H1 (cell line): ENCODE data around the gene SH3BGRL. TPM values are rescaled to one million over a fixed set of nuclear protein-coding genes. Genes with fewer than 3 reads are reported as not detected.

Experiments used
- CTCF ChIA-PET: fragments of 300-600 bp; sonication (Branson Sonifier 250); formaldehyde crosslinking; loops from one replicate; lab custom pipeline; 2021; ENCODE audit not compliant: partially characterized antibody; lab: Charles Lee
- POLR2A ChIA-PET: fragments of 300-600 bp; sonication (Branson Sonifier 250); formaldehyde crosslinking; loops from one replicate; lab custom pipeline; 2021; ENCODE audit warnings: inconsistent platforms; ENCODE audit not compliant: partially characterized antibody; lab: Charles Lee
- DNase-seq, 2 experiments: peaks; one replicate each; pipeline versions ENCODE4 v3.0.0 to v3.0.0-alpha.2; 2010 to 2022; ENCODE audit warnings: low spot score in 2 of 2, low read depth in 1 of 2, mixed read lengths in 1 of 2
- FAIRE-seq: peaks from 2 replicates; lab custom pipeline; 2011; peaks lifted over from hg19 to GRCh38; lab: Jason Lieb, UNC
- H2AFZ ChIP-seq: 2 replicates; pipeline ENCODE4 v1.8.1; 2012; ENCODE audit warnings: low read length, inconsistent platforms
- H2AK5ac ChIP-seq: 2 replicates; pipeline ENCODE4 v1.6.1; 2013; ENCODE audit warnings: low read depth, low read length
- H2BK120ac ChIP-seq: replicated peaks from 2 replicates; pipeline ENCODE3; 2013; ENCODE audit warnings: low read depth, low read length, inconsistent platforms
- H2BK12ac ChIP-seq: 2 replicates; pipeline ENCODE4 v1.6.1; 2013; ENCODE audit warnings: low read depth, low read length
- H2BK15ac ChIP-seq: 2 replicates; pipeline ENCODE4 v1.6.1; 2013; ENCODE audit warnings: low read length
- H2BK20ac ChIP-seq: 2 replicates; pipeline ENCODE4 v1.6.1; 2013; ENCODE audit warnings: low read length
- H2BK5ac ChIP-seq: 2 replicates; pipeline ENCODE4 v1.6.1; 2013; ENCODE audit warnings: low read depth, low read length
- H3K14ac ChIP-seq: 2 replicates; pipeline ENCODE4 v1.6.1; 2013; ENCODE audit warnings: inconsistent platforms; ENCODE audit not compliant: insufficient read length
- H3K18ac ChIP-seq: 2 replicates; pipeline ENCODE4 v1.6.1; 2013; ENCODE audit warnings: low read length; ENCODE audit errors: extremely low read depth
- H3K23ac ChIP-seq: 2 replicates; pipeline ENCODE4 v1.6.1; 2013; ENCODE audit warnings: inconsistent platforms; ENCODE audit not compliant: insufficient read length
- H3K23me2 ChIP-seq: 2 replicates; pipeline ENCODE4 v1.6.1; 2013; ENCODE audit warnings: low read depth, low read length
- H3K27ac ChIP-seq: 2 replicates; pipeline ENCODE4 v1.6.1; 2011; ENCODE audit warnings: low read depth, low read length, inconsistent platforms
- H3K27me3 ChIP-seq, 4 experiments: replicated peaks in 1 of 4; 1 replicate in 1 of 4; 2 replicates in 3 of 4; pipeline versions ENCODE4 v1.6.1 to v1.8.1; 2011 to 2013; ENCODE audit warnings: low read length in 3 of 4, mild to moderate bottlenecking in 3 of 4, inconsistent platforms in 2 of 4, mixed read lengths in 2 of 4, moderate library complexity in 1 of 4; ENCODE audit not compliant: control insufficient read depth in 3 of 4, insufficient read depth in 3 of 4; ENCODE audit errors: extremely low read depth in 1 of 4
- H3K36me3 ChIP-seq, 4 experiments: 2 replicates each; pipeline versions ENCODE4 v1.6.1 to v1.8.1; 2011 to 2013; ENCODE audit warnings: mild to moderate bottlenecking in 4 of 4, low read length in 3 of 4, moderate library complexity in 2 of 4, control low read depth in 1 of 4, inconsistent platforms in 1 of 4; ENCODE audit not compliant: insufficient read depth in 4 of 4, control insufficient read depth in 2 of 4
- H3K4ac ChIP-seq: replicated peaks from 2 replicates; pipeline ENCODE3; 2013; ENCODE audit warnings: low read length, low read depth, mixed read lengths, inconsistent platforms; ENCODE audit not compliant: insufficient read length
- H3K4me1 ChIP-seq, 4 experiments: replicated peaks in 1 of 4; 1 replicate in 1 of 4; 2 replicates in 3 of 4; pipeline versions ENCODE4 v1.6.1 to v1.8.1; 2011 to 2013; ENCODE audit warnings: low read length in 3 of 4, inconsistent platforms in 2 of 4, mixed read lengths in 1 of 4; ENCODE audit not compliant: insufficient read depth in 4 of 4, control insufficient read depth in 3 of 4
- H3K4me2 ChIP-seq, 2 experiments: 2 replicates each; pipeline versions ENCODE4 v1.6.1 to v1.8.1; 2011 to 2013; ENCODE audit warnings: low read depth in 2 of 2, low read length in 2 of 2, control low read depth in 1 of 2, inconsistent platforms in 1 of 2, mild to moderate bottlenecking in 1 of 2; ENCODE audit not compliant: insufficient read depth in 1 of 2
- H3K4me3 ChIP-seq, 4 experiments: fragments of 200-600, 300-600 bp in 1 of 4; sonication (generic), shearing (Covaris generic), sonication (Bioruptor Twin) in 1 of 4; 2 replicates each; pipeline versions ENCODE4 v1.5.1 to v1.8.1; 2011 to 2016; ENCODE audit warnings: low read length in 4 of 4, low read depth in 3 of 4, control low read depth in 2 of 4, inconsistent platforms in 2 of 4, mild to moderate bottlenecking in 2 of 4, mixed read lengths in 1 of 4, moderate library complexity in 1 of 4; ENCODE audit not compliant: insufficient read depth in 2 of 4; ENCODE audit errors: extremely low read depth in 1 of 4
- H3K56ac ChIP-seq: replicated peaks from 2 replicates; pipeline ENCODE3; 2013; ENCODE audit warnings: low read depth, mild to moderate bottlenecking, mixed read lengths, low read length, inconsistent platforms; ENCODE audit not compliant: insufficient read length
- H3K79me1 ChIP-seq: 2 replicates; pipeline ENCODE4 v1.6.1; 2013; ENCODE audit warnings: low read depth, low read length, control low read depth
- H3K79me2 ChIP-seq, 2 experiments: 2 replicates each; pipeline versions ENCODE4 v1.6.1 to v1.8.1; 2012 to 2013; ENCODE audit warnings: low read length in 2 of 2, mild to moderate bottlenecking in 2 of 2, inconsistent platforms in 1 of 2; ENCODE audit not compliant: insufficient read depth in 2 of 2, control insufficient read depth in 1 of 2
- H3K9ac ChIP-seq, 4 experiments: replicated peaks in 1 of 4; 1 replicate in 1 of 4; 2 replicates in 3 of 4; pipeline versions ENCODE4 v1.6.1 to v1.8.1; 2011 to 2013; ENCODE audit warnings: low read depth in 3 of 4, low read length in 3 of 4, control low read depth in 2 of 4, mild to moderate bottlenecking in 2 of 4, moderate library complexity in 2 of 4, inconsistent platforms in 1 of 4; ENCODE audit errors: extremely low read depth in 1 of 4
- H3K9me3 ChIP-seq, 2 experiments: 2 replicates each; pipeline versions ENCODE4 v1.6.1 to v1.8.1; 2012 to 2013; ENCODE audit warnings: mild to moderate bottlenecking in 2 of 2, moderate library complexity in 2 of 2, control low read depth in 1 of 2, inconsistent platforms in 1 of 2, low read depth in 1 of 2, low read length in 1 of 2, mixed read lengths in 1 of 2; ENCODE audit not compliant: insufficient read depth in 2 of 2
- H4K20me1 ChIP-seq, 2 experiments: replicated peaks in 1 of 2; 2 replicates each; pipeline versions ENCODE3 to v1.8.1; 2011 to 2013; ENCODE audit warnings: inconsistent platforms in 2 of 2, low read length in 2 of 2, mild to moderate bottlenecking in 1 of 2; ENCODE audit not compliant: insufficient read depth in 2 of 2, control insufficient read depth in 1 of 2
- H4K5ac ChIP-seq: 2 replicates; pipeline ENCODE4 v1.6.1; 2013; ENCODE audit warnings: low read length, low read depth, mixed read lengths, inconsistent platforms; ENCODE audit not compliant: insufficient read length
- H4K8ac ChIP-seq: 2 replicates; pipeline ENCODE4 v1.8.0; 2013; ENCODE audit warnings: mild to moderate bottlenecking, moderate library complexity, low read length, inconsistent platforms; ENCODE audit not compliant: insufficient read depth; ENCODE audit errors: extremely low read depth
- H4K91ac ChIP-seq: replicated peaks from 2 replicates; pipeline ENCODE3; 2013; ENCODE audit warnings: low read length, mixed read lengths, inconsistent platforms; ENCODE audit not compliant: insufficient read length
- GABPA ChIP-seq: IDR thresholded peaks from 2 replicates; pipeline ENCODE4 v1.6.1; 2011; ENCODE audit warnings: mild to moderate bottlenecking, low read length, moderate library complexity, borderline replicate concordance; ENCODE audit not compliant: insufficient read depth
- JUND ChIP-seq: IDR thresholded peaks from 2 replicates; pipeline ENCODE4 v1.6.1; 2011; ENCODE audit warnings: mild to moderate bottlenecking, improper control_type of control experiment, low read length
- SRF ChIP-seq: IDR thresholded peaks from 2 replicates; pipeline ENCODE4 v1.6.1; 2011; ENCODE audit warnings: mild to moderate bottlenecking, low read depth, low read length, moderate library complexity
- WGBS, 2 experiments: shearing (Covaris generic) in 1 of 2; methylation state at CpG; one replicate each; pipeline versions ENCODE4 v1.1.6 to v1.1.7; 2013 to 2015; ENCODE audit warnings: low lambda C conversion rate in 2 of 2, mixed read lengths in 2 of 2, inconsistent platforms in 1 of 2, low coverage in 1 of 2, missing lambda C conversion rate in 1 of 2; ENCODE audit not compliant: insufficient replicate concordance in 2 of 2, insufficient coverage in 1 of 2, insufficient read length in 1 of 2; ENCODE audit errors: extremely low coverage in 1 of 2, missing lambda C conversion rate in 1 of 2; 5-methylcytosine and 5-hydroxymethylcytosine counted together
- polyA plus RNA-seq, 7 experiments: library from polyadenylated mRNA; depleted of rRNA in 3 of 7; stranded (reverse) in 5 of 7; unstranded in 2 of 7; fragments of >200 nt in 5 of 7; fragments of 200-250 nt in 2 of 7; gene quantifications; 1 replicate in 5 of 7; 2 replicates in 1 of 7; 4 replicates in 1 of 7; pipeline versions ENCODE4 v1.2.1 to v1.2.3, GENCODE V29; 2011 to 2013; ENCODE audit warnings: missing spikeins in 2 of 7, mixed read lengths in 2 of 7
- total RNA-seq: library from RNA; stranded (reverse); fragmentation: NEBNext Ultra II Directional; extraction: Animal tissue kit (Norgen Biotek cat#: 25700); gene quantifications from 2 replicates; pipeline ENCODE4 v1.2.1, GENCODE V29; 2021

Gene SH3BGRL
- total and polyA plus RNA-seq, 2 of the 8 experiments (the other 6 are each of a cell fraction or from before 2014, with no cell fraction given): 36.3 to 49.6 TPM

- Histone ChIP-seq H3K23ac (no peak overlapping the region), H2BK12ac (no peak overlapping the region), H2AFZ (no peak overlapping the region), H2BK15ac (no peak overlapping the region), H4K5ac (no peak overlapping the region), H3K23me2 (no peaks in the 10 kb centered on the region), H3K14ac (no peak overlapping the region), H3K9ac (no peak overlapping the region), H3K56ac (no peak overlapping the region), H3K4ac (no peak overlapping the region), H4K20me1 (no peaks in the 10 kb centered on the region), H3K79me1 (no peaks in the 10 kb centered on the region), H4K91ac (no peak overlapping the region), H2BK120ac (no peak overlapping the region), H2BK5ac (no peak overlapping the region), H3K9me3 (no peaks in the 10 kb centered on the region), H2AK5ac (no peak overlapping the region), H3K18ac (no peak overlapping the region), H2BK20ac (no peak overlapping the region), H3K79me2 (no peaks in the 10 kb centered on the region), H3K36me3 (no peaks in the 10 kb centered on the region), H3K27me3 (no peaks in the 10 kb centered on the region), H3K4me3 (no peak overlapping the region), H4K8ac (no peak overlapping the region; the same call in 1 of the 2 replicates), H3K27ac (no peak overlapping the region), H3K4me2 (no peak overlapping the region), H3K4me1 (no peaks in the 10 kb centered on the region)
- FAIRE-seq (no peak), DNase-seq (no peak)
- POLR2A ChIA-PET: no interaction called here
- CTCF ChIA-PET: interaction anchor here (1.3 kb wide), 1 partner anchor 15 kb away, joined by 4 read pairs; no protein-coding TSS in a partner anchor
- TF ChIP-seq SRF: no peak
- no peak for TF ChIP-seq GABPA
- TF ChIP-seq JUND: no peak
- 90% methylated on average over 2 of the region's 4 CpGs; no CpG with 5 or more reads in 1 of the 2 experiments for WGBS, 2 experiments
Measured at GRCh38 chrX:81336455-81337152, 134.7 kb downstream of the SH3BGRL start.
